Activated T-helper 2 cell treated with anti-CD3 and anti-CD28 coated beads, Interferon-gamma antibody, Interleukin-2, Interleukin-4, amounts not matched to agents 10 μg/mL and 5 μg/mL and 100 μg/mL, durations not matched to agents 14 hours and 24 hours and 36 hours (primary cell): ENCODE data around the gene RASA2. TPM values are rescaled to one million over a fixed set of nuclear protein-coding genes. Genes with fewer than 3 reads are reported as not detected.
A peak's percentile ranks its signal among the peaks of the same experiment; 100 is the strongest.
"Not testable (repeated sequence)": the region's sequence is repeated elsewhere in the genome, so short reads cannot be mapped to it uniquely, and the experiment has no call there.

Experiments used
- DNase-seq: peaks from one replicate; pipeline ENCODE4 v3.0.0; 2021; ENCODE audit warnings: low spot score
- H3K27ac Mint-ChIP-seq: one replicate; pipeline ENCODE4 v1.8.0; 2021; ENCODE audit warnings: mixed read lengths
- H3K27me3 Mint-ChIP-seq: one replicate; pipeline ENCODE4 v1.8.0; 2021; ENCODE audit warnings: low read depth, mixed read lengths
- H3K36me3 Mint-ChIP-seq: one replicate; pipeline ENCODE4 v1.8.0; 2021; ENCODE audit warnings: low read depth, mixed read lengths
- H3K4me1 Mint-ChIP-seq: one replicate; pipeline ENCODE4 v1.8.0; 2021; ENCODE audit warnings: low read depth, mixed read lengths
- H3K4me3 Mint-ChIP-seq: one replicate; pipeline ENCODE4 v1.8.0; 2021; ENCODE audit warnings: low read depth, mild to moderate bottlenecking, moderate library complexity, mixed read lengths
- H3K9me3 Mint-ChIP-seq: one replicate; pipeline ENCODE4 v1.8.0; 2021; ENCODE audit warnings: mixed read lengths
- intact Hi-C: fragments of 100-400 bp; cut with micrococcal nuclease; formaldehyde crosslinking; loops from one replicate; pipeline ENCODE4 v1.15.1; 2023
- total RNA-seq: library from RNA; stranded (reverse); gene quantifications from 2 replicates; pipeline ENCODE4 v1.2.3, GENCODE V29; 2022

The RASA2 gene
- total RNA-seq, 1 donor from 2014 or later: 30.0 TPM

- no peaks in the 10 kb centered on the region for H3K9me3 Mint-ChIP-seq
- H3K36me3 Mint-ChIP-seq: peaks cover 44% of the 10 kb centered on the region
- peak overlapping the region; percentile 13 for H3K27ac Mint-ChIP-seq
- H3K27me3 Mint-ChIP-seq: no peaks in the 10 kb centered on the region
- H3K4me3 Mint-ChIP-seq: peak overlapping the region; percentile 58
- no peak for DNase-seq
- H3K4me1 Mint-ChIP-seq: peaks cover 62% of the 10 kb centered on the region
- intact Hi-C loops: no loop called here
Observed at GRCh38 chr3:141489203-141489602, 2.4 kb downstream of the RASA2 start.

- Mint-ChIP-seq H3K4me1 (peaks cover 65% of the 10 kb centered on the region), H3K36me3 (peaks cover 61% of the 10 kb centered on the region), H3K9me3 (peaks cover 14% of the 10 kb centered on the region), H3K27me3 (no peaks in the 10 kb centered on the region), H3K27ac (no peak overlapping the region), H3K4me3 (no peak overlapping the region)
- intact Hi-C loops: no loop called here
- no peak for DNase-seq
Observed at GRCh38 chr3:141491081-141491480, 4.3 kb downstream of the RASA2 start.

- Mint-ChIP-seq H3K27ac (no peak overlapping the region), H3K4me3 (no peak overlapping the region), H3K9me3 (peaks cover 14% of the 10 kb centered on the region), H3K27me3 (no peaks in the 10 kb centered on the region), H3K36me3 (peaks cover 69% of the 10 kb centered on the region), H3K4me1 (peaks cover 69% of the 10 kb centered on the region)
- no peak for DNase-seq
- intact Hi-C loops: no loop called here
Observed at GRCh38 chr3:141491929-141492328, 5.1 kb downstream of the RASA2 start.

GRCh38 chr3:141493184-141493583 lies 6.4 kb downstream of the RASA2 start:
- H3K4me1 Mint-ChIP-seq: peaks cover 69% of the 10 kb centered on the region
- H3K27ac Mint-ChIP-seq: no peak overlapping the region
- intact Hi-C loops: no loop called here
- peaks cover 18% of the 10 kb centered on the region for H3K9me3 Mint-ChIP-seq
- no peak overlapping the region for H3K4me3 Mint-ChIP-seq
- no peaks in the 10 kb centered on the region for H3K27me3 Mint-ChIP-seq
- peaks cover 70% of the 10 kb centered on the region for H3K36me3 Mint-ChIP-seq
- DNase-seq: no peak

- intact Hi-C loops, DNase-seq, H3K27ac Mint-ChIP-seq, H3K27me3 Mint-ChIP-seq, H3K4me3 Mint-ChIP-seq: not testable (repeated sequence)
- Mint-ChIP-seq H3K9me3 (peaks cover 24% of the 10 kb centered on the region), H3K36me3 (peaks cover 64% of the 10 kb centered on the region), H3K4me1 (peaks cover 72% of the 10 kb centered on the region)
Observed at GRCh38 chr3:141497589-141497988, 10.8 kb downstream of the RASA2 start.

- H3K27me3 Mint-ChIP-seq: no peaks in the 10 kb centered on the region
- peak overlapping the region; percentile 82 for H3K27ac Mint-ChIP-seq
- intact Hi-C loops: loop anchor here (1.0 to 2.0 kb wide), 6 partner anchors 11 to 86 kb away; partner anchors contain the start of gene RASA2
- peaks cover 66% of the 10 kb centered on the region for H3K4me1 Mint-ChIP-seq
- peak; percentile 90 for DNase-seq
- peak overlapping the region; percentile 43 for H3K4me3 Mint-ChIP-seq
- H3K36me3 Mint-ChIP-seq: peaks cover 59% of the 10 kb centered on the region
- peaks cover 24% of the 10 kb centered on the region for H3K9me3 Mint-ChIP-seq
Observed at GRCh38 chr3:141498598-141499223, 11.9 kb downstream of the RASA2 start.

GRCh38 chr3:141499284-141499683 lies 12.5 kb downstream of the RASA2 start:
- no peaks in the 10 kb centered on the region for H3K27me3 Mint-ChIP-seq
- peaks cover 24% of the 10 kb centered on the region for H3K9me3 Mint-ChIP-seq
- peaks cover 55% of the 10 kb centered on the region for H3K36me3 Mint-ChIP-seq
- peaks cover 62% of the 10 kb centered on the region for H3K4me1 Mint-ChIP-seq
- DNase-seq: no peak
- intact Hi-C loops: loop anchor here (1.0 to 2.0 kb wide), 6 partner anchors 12 to 86 kb away; partner anchors contain the start of gene RASA2
- peak overlapping the region; percentile 43 for H3K4me3 Mint-ChIP-seq
- H3K27ac Mint-ChIP-seq: peak overlapping the region; percentile 82

- Mint-ChIP-seq H3K4me1 (peaks cover 57% of the 10 kb centered on the region), H3K36me3 (peaks cover 49% of the 10 kb centered on the region), H3K27me3 (no peaks in the 10 kb centered on the region), H3K4me3 (peak overlapping the region; percentile 43), H3K27ac (peak overlapping the region; percentile 82), H3K9me3 (peaks cover 20% of the 10 kb centered on the region)
- no peak for DNase-seq
- intact Hi-C loops: loop anchor here (1.0 to 2.0 kb wide), 6 partner anchors 13 to 87 kb away; partner anchors contain the start of gene RASA2
Observed at GRCh38 chr3:141499965-141500364, 13.1 kb downstream of the RASA2 start.

- H3K4me3 Mint-ChIP-seq: peak overlapping the region; percentile 43
- H3K36me3 Mint-ChIP-seq: peaks cover 45% of the 10 kb centered on the region
- H3K4me1 Mint-ChIP-seq: peaks cover 55% of the 10 kb centered on the region
- H3K27me3 Mint-ChIP-seq: no peaks in the 10 kb centered on the region
- peak overlapping the region; percentile 82 for H3K27ac Mint-ChIP-seq
- intact Hi-C loops: no loop called here
- DNase-seq: no peak
- H3K9me3 Mint-ChIP-seq: peaks cover 16% of the 10 kb centered on the region
Observed at GRCh38 chr3:141500397-141500796, 13.6 kb downstream of the RASA2 start.

- no peak overlapping the region for H3K4me3 Mint-ChIP-seq
- no peaks in the 10 kb centered on the region for H3K27me3 Mint-ChIP-seq
- no peak for DNase-seq
- H3K27ac Mint-ChIP-seq: no peak overlapping the region
- peaks cover 40% of the 10 kb centered on the region for H3K36me3 Mint-ChIP-seq
- H3K9me3 Mint-ChIP-seq: peaks cover 4% of the 10 kb centered on the region
- intact Hi-C loops: no loop called here
- H3K4me1 Mint-ChIP-seq: peaks cover 32% of the 10 kb centered on the region
Observed at GRCh38 chr3:141505166-141505565, 18.3 kb downstream of the RASA2 start.

GRCh38 chr3:141506071-141506470 lies 19.2 kb downstream of the RASA2 start:
- H3K27me3 Mint-ChIP-seq: no peaks in the 10 kb centered on the region
- H3K4me1 Mint-ChIP-seq: peaks cover 33% of the 10 kb centered on the region
- H3K36me3 Mint-ChIP-seq: peaks cover 45% of the 10 kb centered on the region
- no peak overlapping the region for H3K4me3 Mint-ChIP-seq
- no peak for DNase-seq
- intact Hi-C loops: no loop called here
- peaks cover 13% of the 10 kb centered on the region for H3K9me3 Mint-ChIP-seq
- H3K27ac Mint-ChIP-seq: no peak overlapping the region

GRCh38 chr3:141507392-141508066 lies 20.7 kb downstream of the RASA2 start:
- no peak overlapping the region for H3K27ac Mint-ChIP-seq
- intact Hi-C loops: no loop called here

GRCh38 chr3:141508067-141508436 lies 21.2 kb downstream of the RASA2 start:
- intact Hi-C loops: no loop called here
- Mint-ChIP-seq H3K9me3 (peaks cover 22% of the 10 kb centered on the region), H3K27ac (no peak overlapping the region), H3K36me3 (peaks cover 57% of the 10 kb centered on the region), H3K27me3 (no peaks in the 10 kb centered on the region), H3K4me1 (peaks cover 29% of the 10 kb centered on the region), H3K4me3 (no peak overlapping the region)
- DNase-seq: no peak

More at GRCh38 chr3:141507392-141508066, 20.7 kb downstream of the RASA2 start:
- peaks cover 31% of the 10 kb centered on the region for H3K4me1 Mint-ChIP-seq
- H3K4me3 Mint-ChIP-seq: no peak overlapping the region
- H3K27me3 Mint-ChIP-seq: no peaks in the 10 kb centered on the region
- H3K9me3 Mint-ChIP-seq: peaks cover 22% of the 10 kb centered on the region
- peaks cover 52% of the 10 kb centered on the region for H3K36me3 Mint-ChIP-seq
- no peak for DNase-seq
